Naive thymus-derived CD4-positive, alpha-beta T cell (primary cell): ENCODE measurements around the gene UCHL5. TPM values are rescaled to one million over a fixed set of nuclear protein-coding genes. Genes with fewer than 3 reads are reported as not detected.
A peak's percentile ranks its signal among the peaks of the same experiment; 100 is the strongest.
"Not testable (repeated sequence)": the region's sequence is repeated elsewhere in the genome, so short reads cannot be mapped to it uniquely, and the experiment has no call there.

ENCODE experiments used
- ATAC-seq: fragments of 150-1000 bp; cut with Tn5 transposase; 2 replicates; pipeline ENCODE4 v1.10.0; 2021; ENCODE audit warnings: mild to moderate bottlenecking, moderate library complexity
- CTCF ChIA-PET: fragments of 350-600 bp; sonication (Branson Sonifier 250); formaldehyde crosslinking; loops from one replicate; lab custom pipeline; 2021; ENCODE audit warnings: antibody characterized with exemption; lab: Charles Lee
- POLR2A ChIA-PET: fragments of 350-600 bp; sonication (Branson Sonifier 250); formaldehyde crosslinking; loops from one replicate; lab custom pipeline; 2021; ENCODE audit warnings: antibody characterized with exemption, inconsistent platforms; lab: Charles Lee
- DNase-seq, 9 donors: peaks; one replicate each; pipeline versions ENCODE4 v3.0.0 to v3.0.0-alpha.2; 2020 to 2022; ENCODE audit warnings: mixed read lengths in 1 of 9
- H3K27ac ChIP-seq: one replicate; pipeline ENCODE4 v1.7.0; 2013; ENCODE audit warnings: mild to moderate bottlenecking, low read depth, low read length, moderate library complexity
- H3K27me3 ChIP-seq, 2 donors: one replicate each; pipeline ENCODE4 v1.7.0; 2013; ENCODE audit warnings: low read length in 2 of 2, mild to moderate bottlenecking in 2 of 2, moderate library complexity in 2 of 2; ENCODE audit not compliant: control insufficient read depth in 2 of 2, insufficient read depth in 2 of 2
- H3K36me3 ChIP-seq, 3 experiments: 1 replicate in 2 of 3; 2 replicates in 1 of 3; pipeline ENCODE4 v1.7.0; 2013; ENCODE audit warnings: low read length in 3 of 3, mild to moderate bottlenecking in 3 of 3, moderate library complexity in 1 of 3; ENCODE audit not compliant: insufficient read depth in 3 of 3, control insufficient read depth in 2 of 3
- H3K4me1 ChIP-seq, 2 donors: one replicate each; pipeline ENCODE4 v1.7.0; 2013; ENCODE audit warnings: low read length in 2 of 2, mild to moderate bottlenecking in 2 of 2, moderate library complexity in 1 of 2; ENCODE audit not compliant: control insufficient read depth in 2 of 2, insufficient read depth in 2 of 2
- H3K4me3 ChIP-seq: 2 replicates; pipeline ENCODE4 v1.7.0; 2013; ENCODE audit warnings: mild to moderate bottlenecking, low read length
- H3K9me3 ChIP-seq, 3 experiments: 1 replicate in 2 of 3; 2 replicates in 1 of 3; pipeline ENCODE4 v1.7.0; 2013; ENCODE audit warnings: low read length in 3 of 3; ENCODE audit not compliant: control insufficient read depth in 2 of 3
- H3K27ac Mint-ChIP-seq, 9 donors: one replicate each; pipeline ENCODE4 v1.8.0; 2020 to 2022; ENCODE audit warnings: mixed read lengths in 9 of 9, mild to moderate bottlenecking in 8 of 9, moderate library complexity in 5 of 9, inconsistent platforms in 2 of 9
- H3K27me3 Mint-ChIP-seq, 5 donors: one replicate each; pipeline ENCODE4 v1.8.0; 2021 to 2022; ENCODE audit warnings: mixed read lengths in 5 of 5, mild to moderate bottlenecking in 1 of 5
- H3K36me3 Mint-ChIP-seq, 5 donors: one replicate each; pipeline ENCODE4 v1.8.0; 2020 to 2022; ENCODE audit warnings: mixed read lengths in 5 of 5, mild to moderate bottlenecking in 3 of 5, inconsistent platforms in 1 of 5
- H3K4me1 Mint-ChIP-seq, 7 donors: one replicate each; pipeline ENCODE4 v1.8.0; 2020 to 2022; ENCODE audit warnings: mixed read lengths in 7 of 7, mild to moderate bottlenecking in 3 of 7, inconsistent platforms in 1 of 7
- H3K4me3 Mint-ChIP-seq, 10 donors: one replicate each; pipeline ENCODE4 v1.8.0; 2020 to 2022; ENCODE audit warnings: mild to moderate bottlenecking in 10 of 10, mixed read lengths in 10 of 10, moderate library complexity in 6 of 10, inconsistent platforms in 2 of 10
- H3K9me3 Mint-ChIP-seq, 11 donors: one replicate each; pipeline ENCODE4 v1.8.0; 2020 to 2022; ENCODE audit warnings: mixed read lengths in 11 of 11, mild to moderate bottlenecking in 4 of 11, inconsistent platforms in 1 of 11, moderate library complexity in 1 of 11
- intact Hi-C, 2 donors: fragments of 100-400 bp; cut with micrococcal nuclease; formaldehyde crosslinking; loops; one replicate each; pipeline ENCODE4 v1.15.1; 2023
- polyA plus RNA-seq, 2 donors: library from polyadenylated mRNA; unstranded; fragments of 300-500 nt; fragmentation: Illumina TruSeq; gene quantifications; one replicate each; pipeline ENCODE4 v1.2.3, GENCODE V29; 2021
- total RNA-seq, 6 experiments: library from RNA in 5 of 6; stranded (reverse) in 5 of 6; gene quantifications; 1 replicate in 5 of 6; 2 replicates in 1 of 6; pipeline ENCODE4 v1.2.3 and lab custom pipeline; 2021 to 2026

UCHL5 gene
- total and polyA plus RNA-seq, 7 experiments from 2014 or later, result 20.2 to 58.2 (median 37.4) TPM

DNA sequence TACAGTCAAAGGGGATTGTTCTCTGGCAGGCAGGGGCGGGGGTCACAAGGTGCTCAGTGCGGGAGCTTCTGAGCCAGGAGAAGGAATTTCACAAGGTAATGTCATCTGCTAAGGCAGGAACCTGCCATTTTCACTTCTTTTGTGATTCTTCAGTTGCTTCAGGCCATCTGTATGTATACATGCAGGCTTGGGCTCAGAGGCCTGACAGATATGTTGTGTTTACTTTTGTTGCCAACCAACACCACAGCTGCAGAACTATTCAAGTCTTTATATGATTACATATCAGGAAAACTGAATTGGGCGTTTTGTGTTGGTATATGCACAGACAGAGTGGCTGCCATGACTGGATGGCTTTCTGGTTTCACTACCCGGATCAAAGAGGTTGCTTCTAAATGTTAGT, 78.8 kb downstream of the UCHL5 start:
- H3K4me3 Mint-ChIP-seq, intact Hi-C loops, H3K4me3 ChIP-seq, H3K27me3 ChIP-seq, DNase-seq, H3K36me3 ChIP-seq, H3K4me1 ChIP-seq, H3K27ac ChIP-seq, H3K9me3 ChIP-seq, H3K27me3 Mint-ChIP-seq, ATAC-seq, H3K9me3 Mint-ChIP-seq, CTCF ChIA-PET, H3K27ac Mint-ChIP-seq: not testable (repeated sequence)
- H3K4me1 Mint-ChIP-seq, result peaks cover 0 to 18% (median 0%) of the 10 kb centered on the region in 7 donors
- POLR2A ChIA-PET, result interaction anchor here (0.5 kb wide), 1 partner anchor 22 kb away, joined by 4 read pairs; no protein-coding TSS in a partner anchor
- H3K36me3 Mint-ChIP-seq, result peaks cover 0 to 26% (median 21%) of the 10 kb centered on the region in 5 donors

DNA sequence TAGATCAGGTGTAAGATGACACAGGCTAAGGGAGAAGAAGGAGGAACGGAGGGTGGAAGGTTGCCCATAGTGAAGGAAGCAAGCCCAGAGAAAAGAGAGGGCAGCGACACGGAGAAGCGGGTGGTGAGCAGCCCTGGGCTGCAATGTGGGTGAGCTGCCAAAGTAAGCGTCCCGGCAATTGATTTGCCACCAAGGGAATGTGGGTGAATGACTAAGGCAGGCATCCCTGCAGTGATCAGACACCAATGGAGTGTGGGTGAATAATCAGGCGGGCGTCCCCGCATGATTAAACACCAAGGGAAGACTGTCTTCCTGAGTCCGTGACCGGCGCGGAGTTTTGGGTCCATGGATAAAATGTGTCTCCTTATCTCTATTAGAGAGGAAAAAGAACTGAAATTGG, 79.6 kb downstream of the UCHL5 start:
- ChIA-PET CTCF (no interaction called here), POLR2A (no interaction called here)
- DNase-seq, result no peak
- Histone ChIP-seq H3K27me3 (no peaks in the 10 kb centered on the region), H3K36me3 (no peaks in the 10 kb centered on the region), H3K4me1 (no peaks in the 10 kb centered on the region), H3K27ac (no peak overlapping the region), H3K4me3 (no peak overlapping the region), H3K9me3 (no peaks in the 10 kb centered on the region)
- intact Hi-C loops, result no loop called here
- Mint-ChIP-seq H3K36me3 (peaks cover 0 to 24% (median 20%) of the 10 kb centered on the region in 5 donors), H3K27ac (peak overlapping the region in 1 of 9 donors; percentile 4), H3K4me1 (peaks cover 0 to 16% (median 0%) of the 10 kb centered on the region in 7 donors), H3K9me3 (no peaks in the 10 kb centered on the region), H3K4me3 (no peak overlapping the region), H3K27me3 (no peaks in the 10 kb centered on the region)
- ATAC-seq, result no peak

DNA sequence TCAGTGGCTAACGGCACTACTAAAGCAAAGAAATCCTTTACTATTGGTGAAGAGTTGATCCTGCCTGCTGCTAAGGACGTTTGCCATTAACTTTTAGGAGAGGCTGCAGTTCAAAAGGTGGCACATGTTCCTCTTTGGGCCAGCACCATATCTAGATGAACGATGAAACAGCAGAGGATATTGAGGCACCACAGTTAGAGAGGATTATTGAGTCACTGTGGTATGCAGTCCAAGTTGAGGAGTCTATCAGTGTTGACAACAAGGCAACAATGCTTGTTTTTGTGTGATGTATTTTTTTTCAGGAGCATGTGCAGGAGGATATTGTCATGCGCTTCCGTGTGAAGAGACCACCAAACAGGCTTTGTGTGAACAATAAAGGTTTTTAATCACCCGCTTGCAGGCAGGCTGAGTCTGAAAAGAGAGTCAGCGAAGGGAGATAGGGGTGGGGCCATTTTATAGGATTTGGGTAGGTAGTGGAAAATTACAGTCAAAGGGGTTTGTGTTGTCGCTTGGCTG, 80.9 kb downstream of the UCHL5 start:
- Histone ChIP-seq H3K9me3 (no peaks in the 10 kb centered on the region), H3K4me3 (no peak overlapping the region), H3K27me3 (no peaks in the 10 kb centered on the region), H3K4me1 (no peaks in the 10 kb centered on the region), H3K36me3 (no peaks in the 10 kb centered on the region), H3K27ac (no peak overlapping the region)
- CTCF ChIA-PET, result no interaction called here
- Mint-ChIP-seq H3K4me1 (peaks cover 0 to 4% (median 0%) of the 10 kb centered on the region in 7 donors), H3K27ac (no peak overlapping the region), H3K27me3 (no peaks in the 10 kb centered on the region), H3K4me3 (no peak overlapping the region), H3K9me3 (no peaks in the 10 kb centered on the region), H3K36me3 (peaks cover 0 to 24% (median 20%) of the 10 kb centered on the region in 5 donors)
- ATAC-seq (no peak), DNase-seq (no peak)
- POLR2A ChIA-PET, result no interaction called here
- intact Hi-C loops, result no loop called here

DNA sequence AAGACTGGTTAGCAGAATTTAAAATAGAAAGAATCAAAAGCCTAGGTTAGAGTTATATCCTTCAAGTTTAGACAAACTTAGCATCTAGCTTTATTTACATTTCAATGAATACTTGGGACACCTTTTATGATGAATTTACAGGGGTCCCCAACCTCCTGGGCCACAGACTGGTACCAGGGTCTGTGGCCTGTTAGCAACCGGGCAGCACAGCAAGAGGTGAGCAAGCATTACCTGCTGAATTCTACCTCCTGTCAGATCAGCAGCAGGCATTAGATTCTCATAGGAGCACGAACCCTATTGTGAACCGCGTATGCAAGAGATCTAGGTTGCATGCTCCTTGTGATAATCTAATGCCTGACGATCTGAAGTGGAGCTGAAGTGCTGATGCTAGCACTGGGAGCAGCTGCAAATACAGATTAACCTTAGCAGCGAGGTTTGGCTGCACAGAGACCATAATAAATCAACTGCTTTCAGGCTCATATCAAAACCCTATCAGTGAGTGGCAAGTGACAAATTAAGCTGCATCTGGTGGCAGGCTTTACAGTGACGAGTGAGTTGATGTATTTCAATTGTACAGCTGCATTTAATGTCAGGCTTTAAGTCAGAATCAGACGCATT, 82.0 kb downstream of the UCHL5 start:
- ATAC-seq, result no peak
- Histone ChIP-seq H3K9me3 (no peaks in the 10 kb centered on the region), H3K4me1 (no peaks in the 10 kb centered on the region), H3K27me3 (no peaks in the 10 kb centered on the region), H3K27ac (no peak overlapping the region), H3K36me3 (no peaks in the 10 kb centered on the region), H3K4me3 (no peak overlapping the region)
- Mint-ChIP-seq H3K9me3 (no peaks in the 10 kb centered on the region), H3K36me3 (peaks cover 0 to 24% (median 20%) of the 10 kb centered on the region in 5 donors), H3K4me1 (peaks cover 0 to 2% (median 0%) of the 10 kb centered on the region in 7 donors), H3K27ac (no peak overlapping the region), H3K27me3 (no peaks in the 10 kb centered on the region), H3K4me3 (no peak overlapping the region)
- ChIA-PET CTCF (no interaction called here), POLR2A (no interaction called here)
- DNase-seq, result no peak
- intact Hi-C loops, result no loop called here

DNA sequence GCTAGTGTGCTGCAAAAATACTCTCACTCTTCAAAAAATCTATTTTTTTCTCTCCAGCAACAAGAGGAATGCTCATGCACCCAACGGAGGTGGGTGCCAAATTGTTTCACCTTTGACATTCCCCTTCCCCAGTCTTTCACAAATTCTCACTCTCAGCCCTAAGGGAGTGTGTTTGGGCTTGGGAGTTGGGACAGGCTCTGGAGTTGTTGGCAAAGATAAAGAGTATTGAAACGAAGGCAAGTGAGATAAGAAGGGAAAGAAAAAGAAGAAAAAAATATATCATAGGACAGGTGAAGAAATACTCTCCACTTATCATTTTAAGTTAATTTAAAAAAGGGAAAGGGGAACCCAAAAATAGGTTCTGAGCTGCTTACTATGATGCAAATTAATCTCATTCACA, 82.6 kb downstream of the UCHL5 start:
- ChIA-PET POLR2A (no interaction called here), CTCF (no interaction called here)
- peaks cover 0 to 21% (median 16%) of the 10 kb centered on the region in 5 donors for H3K36me3 Mint-ChIP-seq
- H3K27me3 ChIP-seq, result no peaks in the 10 kb centered on the region
- no peak overlapping the region for H3K27ac Mint-ChIP-seq
- peaks cover 0 to 2% (median 0%) of the 10 kb centered on the region in 7 donors for H3K4me1 Mint-ChIP-seq
- intact Hi-C loops, result no loop called here
- no peaks in the 10 kb centered on the region for H3K27me3 Mint-ChIP-seq
- H3K27ac ChIP-seq, result no peak overlapping the region
- no peak for DNase-seq
- no peaks in the 10 kb centered on the region for H3K36me3 ChIP-seq
- H3K4me1 ChIP-seq, result no peaks in the 10 kb centered on the region
- H3K9me3 Mint-ChIP-seq, result no peaks in the 10 kb centered on the region
- no peak overlapping the region for H3K4me3 ChIP-seq
- no peak overlapping the region for H3K4me3 Mint-ChIP-seq
- no peaks in the 10 kb centered on the region for H3K9me3 ChIP-seq
- no peak for ATAC-seq

- H3K27me3 ChIP-seq, result no peaks in the 10 kb centered on the region
- POLR2A ChIA-PET, result no interaction called here
- H3K9me3 Mint-ChIP-seq, result no peaks in the 10 kb centered on the region
- peaks cover 0 to 2% (median 0%) of the 10 kb centered on the region in 7 donors for H3K4me1 Mint-ChIP-seq
- ATAC-seq (no peak), DNase-seq (no peak)
- no peaks in the 10 kb centered on the region for H3K4me1 ChIP-seq
- no peak overlapping the region for H3K4me3 Mint-ChIP-seq
- H3K27ac ChIP-seq, result no peak overlapping the region
- H3K27me3 Mint-ChIP-seq, result no peaks in the 10 kb centered on the region
- CTCF ChIA-PET, result no interaction called here
- no peaks in the 10 kb centered on the region for H3K9me3 ChIP-seq
- H3K36me3 Mint-ChIP-seq, result peaks cover 0 to 18% (median 10%) of the 10 kb centered on the region in 5 donors
- no peak overlapping the region for H3K4me3 ChIP-seq
- H3K27ac Mint-ChIP-seq, result no peak overlapping the region
- H3K36me3 ChIP-seq, result no peaks in the 10 kb centered on the region
- intact Hi-C loops, result no loop called here
Measured at GRCh38 chr1:192974701-192975100, 84.5 kb downstream of the UCHL5 start.

GRCh38 chr1:192973988-192974387, 85.2 kb downstream of the UCHL5 start:
- no peak overlapping the region for H3K27ac Mint-ChIP-seq
- DNase-seq, result no peak
- no peaks in the 10 kb centered on the region for H3K27me3 Mint-ChIP-seq
- no peaks in the 10 kb centered on the region for H3K9me3 Mint-ChIP-seq
- ChIA-PET CTCF (no interaction called here), POLR2A (no interaction called here)
- H3K36me3 Mint-ChIP-seq, result peaks cover 0 to 11% (median 4%) of the 10 kb centered on the region in 5 donors
- no peak for ATAC-seq
- Histone ChIP-seq H3K27me3 (no peaks in the 10 kb centered on the region), H3K36me3 (no peaks in the 10 kb centered on the region), H3K4me1 (no peaks in the 10 kb centered on the region), H3K27ac (no peak overlapping the region), H3K4me3 (no peak overlapping the region), H3K9me3 (no peaks in the 10 kb centered on the region)
- peaks cover 0 to 2% (median 0%) of the 10 kb centered on the region in 7 donors for H3K4me1 Mint-ChIP-seq
- intact Hi-C loops, result no loop called here
- no peak overlapping the region for H3K4me3 Mint-ChIP-seq
